ENCODE results near the gene FUCA1. TPM values are rescaled to one million over a fixed set of nuclear protein-coding genes. Genes with fewer than 3 reads are reported as not detected.

Gene FUCA1
- total and polyA plus RNA-seq, 10 of the 15 experiments (the other 5 are each of a cell fraction or from before 2014, with no cell fraction given), result 33.3 to 117 (median 52.6) TPM

- peaks cover 4 to 16% of the 10 kb centered on the region in 2 experiments; a peak in 3 of 4 replicates for H3K36me3 ChIP-seq (ENCODE audit: control insufficient read depth in 2 of 2, insufficient read depth in 2 of 2, low read length in 1 of 2)
- H3K27ac ChIP-seq (ENCODE audit: control insufficient read depth, insufficient read depth), result no peak overlapping the region
- no peaks in the 10 kb centered on the region for H3K27me3 ChIP-seq (replicated peaks in 1 of 2; ENCODE audit: control insufficient read depth in 2 of 2, insufficient read depth in 2 of 2, low read length in 1 of 2)
- H3K4me1 ChIP-seq (ENCODE audit: control insufficient read depth, insufficient read depth, low read length), result peaks cover 9% of the 10 kb centered on the region
- no peak overlapping the region for H3K4me2 ChIP-seq (ENCODE audit: control insufficient read depth, insufficient read depth)
- intact Hi-C loops (cut with micrococcal nuclease; ENCODE audit: unreplicated experiment) (no loop called here), in situ Hi-C loops (cut with MboI) (loop anchor here (25.0 kb wide), 1 partner anchor 1440 kb away; the partner anchor contains the start of genes RSRP1 and SYF2)
- H3K9ac ChIP-seq (ENCODE audit: control insufficient read depth, insufficient read depth, low read length), result no peak overlapping the region
- ChIA-PET CTCF (interaction anchor here (0.6 to 2.2 kb wide), 6 partner anchors 8 to 112 kb away, joined by 3 to 12 read pairs (median 4); no protein-coding TSS in a partner anchor), POLR2A (interaction anchor here (1.0 kb wide), 1 partner anchor 11 kb away, joined by 4 read pairs; no protein-coding TSS in a partner anchor), SMC1A (ENCODE audit: uncharacterized antibody, unreplicated experiment) (no interaction called here), RAD21 (ENCODE audit: unreplicated experiment) (interaction anchor here (0.5 kb wide), 1 partner anchor 127 kb away, joined by 3 read pairs; no protein-coding TSS in a partner anchor)
- ATAC-seq, result no peak
- no peak for DNase-seq (ENCODE audit: low read depth, low spot score)
- TF ChIP-seq POLR2A (IDR thresholded peaks at IDR 0.05; ENCODE audit: low read depth, low read length) (0 out of 2 replicates have a peak, but pooled peaks have one; percentile 16), CBX5 (IDR thresholded peaks at IDR 0.05; ENCODE audit: low read depth) (no peak)
- WGBS (ENCODE audit: insufficient coverage, insufficient replicate concordance, low lambda C conversion rate, missing lambda C conversion rate), result 91% methylated on average over 18 of the region's 20 CpGs
- no peak for FAIRE-seq
- H3K79me2 ChIP-seq (ENCODE audit: control insufficient read depth, insufficient read depth, low read length), result peaks cover 13% of the 10 kb centered on the region
- no peaks in the 10 kb centered on the region for H3K9me3 ChIP-seq (replicated peaks; ENCODE audit: control insufficient read depth, insufficient read depth, low read length)
- H4K20me1 ChIP-seq (ENCODE audit: control insufficient read depth, insufficient read depth), result no peaks in the 10 kb centered on the region
- BruUV-seq (replicated peaks), result no TSS peak
- H3K4me3 ChIP-seq, result no peak overlapping the region
- no peak overlapping the region for H2AFZ ChIP-seq (ENCODE audit: control insufficient read depth, low read depth, low read length)
Observed at GRCh38 chr1:23797478-23798448, 70.3 kb downstream of the FUCA1 start.

GRCh38 chr1:23796466-23797271, 71.4 kb downstream of the FUCA1 start:
- Histone ChIP-seq H3K79me2 (ENCODE audit: control insufficient read depth, insufficient read depth, low read length) (peaks cover 24% of the 10 kb centered on the region), H3K4me2 (ENCODE audit: control insufficient read depth, insufficient read depth) (no peak overlapping the region), H3K4me1 (ENCODE audit: control insufficient read depth, insufficient read depth, low read length) (peaks cover 12% of the 10 kb centered on the region), H4K20me1 (ENCODE audit: control insufficient read depth, insufficient read depth) (no peaks in the 10 kb centered on the region), H3K27me3 (replicated peaks in 1 of 2; ENCODE audit: control insufficient read depth in 2 of 2, insufficient read depth in 2 of 2, low read length in 1 of 2) (no peaks in the 10 kb centered on the region), H3K27ac (ENCODE audit: control insufficient read depth, insufficient read depth) (no peak overlapping the region), H3K9me3 (replicated peaks; ENCODE audit: control insufficient read depth, insufficient read depth, low read length) (no peaks in the 10 kb centered on the region), H3K36me3 (ENCODE audit: control insufficient read depth in 2 of 2, insufficient read depth in 2 of 2, low read length in 1 of 2) (peaks cover 4 to 16% of the 10 kb centered on the region in 2 experiments; a peak in 3 of 4 replicates), H2AFZ (ENCODE audit: control insufficient read depth, low read depth, low read length) (no peak overlapping the region), H3K4me3 (no peak overlapping the region), H3K9ac (ENCODE audit: control insufficient read depth, insufficient read depth, low read length) (no peak overlapping the region)
- POLR2A ChIA-PET, result no interaction called here
- no peak for TF ChIP-seq ZBTB4 (CRISPR knock-in tag; IDR thresholded peaks at IDR 0.05)
- no peak for TF ChIP-seq LARP7 (IDR thresholded peaks at IDR 0.05)
- peak; percentile 27; the same call in 1 of the 2 replicates for TF ChIP-seq POLR2A (IDR thresholded peaks at IDR 0.05; ENCODE audit: low read depth, low read length)
- TF ChIP-seq MEF2A (IDR thresholded peaks at IDR 0.05; ENCODE audit: insufficient read depth, low read depth, low read length), result no peak
- RAD21 ChIA-PET (ENCODE audit: unreplicated experiment), result no interaction called here
- SMC1A ChIA-PET (ENCODE audit: uncharacterized antibody, unreplicated experiment), result interaction anchor here (0.6 kb wide), 1 partner anchor 18 kb away, joined by 3 read pairs; the partner anchor contains the start of gene PITHD1
- WGBS (ENCODE audit: insufficient coverage, insufficient replicate concordance, low lambda C conversion rate, missing lambda C conversion rate), result 94% methylated on average over 15 of the region's 17 CpGs
- BruUV-seq (replicated peaks), result no TSS peak
- intact Hi-C loops (cut with micrococcal nuclease; ENCODE audit: unreplicated experiment), result no loop called here
- CTCF ChIA-PET, result interaction anchor here (0.6 to 1.4 kb wide), 2 partner anchors 16 to 21 kb away, joined by 4 to 5 read pairs; no protein-coding TSS in a partner anchor
- ATAC-seq, result no peak
- no peak for FAIRE-seq
- in situ Hi-C loops (cut with MboI), result loop anchor here (25.0 kb wide), 1 partner anchor 1441 kb away; the partner anchor contains the start of genes RSRP1 and SYF2
- no peak for DNase-seq (ENCODE audit: low read depth, low spot score)
